OCI-M2 (cell line): Measurements from ENCODE around the gene FBN2.
"Not testable (repeated sequence)": the region's sequence is repeated elsewhere in the genome, so short reads cannot be mapped to it uniquely, and the experiment has no call there.

Experiments
- DNase-seq: peaks from one replicate; lab custom pipeline; 2025; ENCODE audit not compliant: unreplicated experiment; lab: John Stamatoyannopoulos, UW

Gene FBN2

GRCh38 chr5:128427921-128428320, 110.1 kb downstream of the FBN2 start:
- DNase-seq = no peak

GRCh38 chr5:128426090-128426534, 111.9 kb downstream of the FBN2 start:
- no peak for DNase-seq

GRCh38 chr5:128424646-128425045, 113.4 kb downstream of the FBN2 start:
- no peak for DNase-seq

GRCh38 chr5:128422612-128423011, 115.4 kb downstream of the FBN2 start:
- no peak for DNase-seq

GRCh38 chr5:128414469-128414868, 123.6 kb downstream of the FBN2 start:
- no peak for DNase-seq

- DNase-seq = no peak
Observed at GRCh38 chr5:128413356-128413755, 124.7 kb downstream of the FBN2 start.

GRCh38 chr5:128412145-128412930, 125.7 kb downstream of the FBN2 start:
- DNase-seq = no peak

- no peak for DNase-seq
Observed at GRCh38 chr5:128409166-128409800, 128.8 kb downstream of the FBN2 start.

- DNase-seq = no peak
Observed at GRCh38 chr5:128408622-128409021, 129.4 kb downstream of the FBN2 start.

- no peak for DNase-seq
Observed at GRCh38 chr5:128407944-128408343, 130.1 kb downstream of the FBN2 start.

- DNase-seq = no peak
Observed at GRCh38 chr5:128406803-128407202, 131.2 kb downstream of the FBN2 start.

GRCh38 chr5:128405159-128405558, 132.9 kb downstream of the FBN2 start:
- DNase-seq = no peak

- no peak for DNase-seq
Observed at GRCh38 chr5:128403333-128403732, 134.7 kb downstream of the FBN2 start.

- DNase-seq = no peak
Observed at GRCh38 chr5:128402506-128402905, 135.5 kb downstream of the FBN2 start.

GRCh38 chr5:128400766-128401165, 137.3 kb downstream of the FBN2 start:
- DNase-seq = not testable (repeated sequence)

GRCh38 chr5:128399111-128399510, 138.9 kb downstream of the FBN2 start:
- no peak for DNase-seq

- DNase-seq = no peak
Observed at GRCh38 chr5:128397876-128398275, 140.2 kb downstream of the FBN2 start.

GRCh38 chr5:128395073-128395472, 143.0 kb downstream of the FBN2 start:
- DNase-seq = no peak

- DNase-seq = no peak
Observed at GRCh38 chr5:128384068-128384467, 154.0 kb downstream of the FBN2 start.

GRCh38 chr5:128380337-128380736, 157.7 kb downstream of the FBN2 start:
- no peak for DNase-seq

- no peak for DNase-seq
Observed at GRCh38 chr5:128378632-128379031, 159.4 kb downstream of the FBN2 start.

- no peak for DNase-seq
Observed at GRCh38 chr5:128378196-128378595, 159.8 kb downstream of the FBN2 start.

GRCh38 chr5:128376577-128376976, 161.5 kb downstream of the FBN2 start:
- DNase-seq = no peak
